ENCODE data around the gene PLAAT2.
"Not testable (repeated sequence)": the region's sequence is repeated elsewhere in the genome, so short reads cannot be mapped to it uniquely, and the experiment has no call there.

DNA sequence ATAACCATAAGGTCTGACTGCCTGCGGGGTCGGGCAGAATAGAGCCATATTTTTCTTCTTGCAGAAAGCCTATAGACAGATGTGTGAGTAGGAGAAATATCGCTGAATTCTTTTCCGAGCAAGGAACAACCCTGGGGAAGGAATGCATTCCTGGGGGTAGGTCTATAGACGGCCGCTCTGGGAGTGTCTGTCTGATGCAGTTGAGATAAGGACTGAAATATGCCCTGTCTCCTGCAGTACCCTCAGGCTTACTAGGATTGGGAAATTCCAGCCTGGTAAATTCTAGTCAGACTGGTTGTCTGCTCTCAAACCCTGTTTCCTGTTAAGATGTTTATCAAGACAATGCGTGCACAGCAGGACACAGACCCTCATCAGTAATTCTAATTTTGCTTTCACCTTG is 18.0 kb upstream of the PLAAT2 start:
- TF ChIP-seq, protein P1, sequence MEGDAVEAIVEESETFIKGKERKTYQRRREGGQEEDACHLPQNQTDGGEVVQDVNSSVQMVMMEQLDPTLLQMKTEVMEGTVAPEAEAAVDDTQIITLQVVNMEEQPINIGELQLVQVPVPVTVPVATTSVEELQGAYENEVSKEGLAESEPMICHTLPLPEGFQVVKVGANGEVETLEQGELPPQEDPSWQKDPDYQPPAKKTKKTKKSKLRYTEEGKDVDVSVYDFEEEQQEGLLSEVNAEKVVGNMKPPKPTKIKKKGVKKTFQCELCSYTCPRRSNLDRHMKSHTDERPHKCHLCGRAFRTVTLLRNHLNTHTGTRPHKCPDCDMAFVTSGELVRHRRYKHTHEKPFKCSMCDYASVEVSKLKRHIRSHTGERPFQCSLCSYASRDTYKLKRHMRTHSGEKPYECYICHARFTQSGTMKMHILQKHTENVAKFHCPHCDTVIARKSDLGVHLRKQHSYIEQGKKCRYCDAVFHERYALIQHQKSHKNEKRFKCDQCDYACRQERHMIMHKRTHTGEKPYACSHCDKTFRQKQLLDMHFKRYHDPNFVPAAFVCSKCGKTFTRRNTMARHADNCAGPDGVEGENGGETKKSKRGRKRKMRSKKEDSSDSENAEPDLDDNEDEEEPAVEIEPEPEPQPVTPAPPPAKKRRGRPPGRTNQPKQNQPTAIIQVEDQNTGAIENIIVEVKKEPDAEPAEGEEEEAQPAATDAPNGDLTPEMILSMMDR (IDR thresholded peaks at IDR 0.05), result not testable (repeated sequence)
- not testable (repeated sequence) for TF ChIP-seq POLR2A, EP300 (IDR thresholded peaks at IDR 0.05)

Measured in ovary (tissue), 3 donors.